Smooth muscle cell (in vitro differentiated cells): ENCODE results near the gene PDE7B. TPM values are rescaled to one million over a fixed set of nuclear protein-coding genes. Genes with fewer than 3 reads are reported as not detected.

Experiments used
- DNase-seq: peaks from one replicate; lab custom pipeline; 2025; ENCODE audit not compliant: unreplicated experiment; lab: John Stamatoyannopoulos, UW
- H2AFZ ChIP-seq: fragments of 200-600 bp; sonication (generic); 2 replicates; pipeline ENCODE4 v1.6.0; 2016; ENCODE audit warnings: antibody characterized with exemption, low read depth, mild to moderate bottlenecking
- H3F3A ChIP-seq: fragments of 200-600 bp; sonication (generic); 2 replicates; pipeline ENCODE4 v1.6.0; 2017; ENCODE audit warnings: antibody characterized with exemption, low read depth
- H3K27ac ChIP-seq: fragments of 200-600 bp; sonication (generic); 2 replicates; pipeline ENCODE4 v1.5.1; 2016; ENCODE audit warnings: low read depth, mild to moderate bottlenecking
- H3K27me3 ChIP-seq: fragments of 200-600 bp; sonication (generic); 2 replicates; pipeline ENCODE4 v1.6.1; 2016; ENCODE audit warnings: low read depth, mild to moderate bottlenecking
- H3K36me3 ChIP-seq: fragments of 200-600 bp; sonication (generic); 2 replicates; pipeline ENCODE4 v1.5.1; 2016; ENCODE audit warnings: low read depth
- H3K4me1 ChIP-seq: fragments of 200-600 bp; sonication (generic); 2 replicates; pipeline ENCODE4 v1.5.1; 2016; ENCODE audit warnings: low read depth
- H3K4me2 ChIP-seq: fragments of 200-600 bp; sonication (generic); 2 replicates; pipeline ENCODE4 v1.6.0; 2016; ENCODE audit warnings: mild to moderate bottlenecking
- H3K4me3 ChIP-seq: fragments of 200-600 bp; sonication (generic); 2 replicates; pipeline ENCODE4 v1.5.1; 2016; ENCODE audit warnings: mild to moderate bottlenecking
- H3K79me2 ChIP-seq: fragments of 200-600 bp; sonication (generic); 2 replicates; pipeline ENCODE4 v1.6.0; 2016; ENCODE audit warnings: low read depth, mild to moderate bottlenecking
- H3K9ac ChIP-seq: fragments of 200-600 bp; sonication (generic); 2 replicates; pipeline ENCODE4 v1.6.0; 2016; ENCODE audit warnings: low read depth
- H3K9me3 ChIP-seq: fragments of 200-600 bp; sonication (generic); replicated peaks from 2 replicates; pipeline ENCODE4 v1.5.1; 2016; ENCODE audit warnings: low read depth
- H4K20me1 ChIP-seq: fragments of 200-600 bp; sonication (generic); 2 replicates; pipeline ENCODE4 v1.6.0; 2016; ENCODE audit warnings: low read depth
- CTCF ChIP-seq: fragments of 200-600 bp; sonication (generic); IDR thresholded peaks from 2 replicates; pipeline ENCODE4 v1.5.1; 2017; ENCODE audit warnings: borderline replicate concordance, mild to moderate bottlenecking, antibody characterized with exemption; ENCODE audit not compliant: insufficient read depth, poor library complexity, severe bottlenecking
- WGBS: methylation state at CpG from one replicate; pipeline ENCODE4 v1.1.7; 2016; ENCODE audit warnings: low lambda C conversion rate; 5-methylcytosine and 5-hydroxymethylcytosine counted together
- polyA plus RNA-seq: library from polyadenylated mRNA; unstranded; fragments of >200 nt; fragmentation: Nextera tagmentation; extraction: Ambion mirVana; gene quantifications from 2 replicates; pipeline ENCODE4 v1.2.1, GENCODE V29; 2016
- total RNA-seq: library from RNA; depleted of rRNA; stranded (reverse); fragments of >200 nt; gene quantifications from 2 replicates; pipeline ENCODE4 v1.2.3, GENCODE V29; 2014

PDE7B gene
- total and polyA plus RNA-seq, 2 experiments from 2014 or later, result 23.5 to 36.9 TPM

GRCh38 chr6:135990855-135991464 lies 139.5 kb downstream of the PDE7B start:
- Histone ChIP-seq H3F3A (peaks cover 15% of the 10 kb centered on the region), H3K4me2 (no peak overlapping the region), H2AFZ (no peak overlapping the region), H3K9me3 (no peaks in the 10 kb centered on the region), H4K20me1 (no peaks in the 10 kb centered on the region), H3K4me1 (peaks cover 5% of the 10 kb centered on the region), H3K36me3 (no peaks in the 10 kb centered on the region), H3K27ac (no peak overlapping the region), H3K4me3 (no peak overlapping the region), H3K9ac (no peak overlapping the region), H3K79me2 (peaks cover 15% of the 10 kb centered on the region), H3K27me3 (no peaks in the 10 kb centered on the region)
- DNase-seq, result no peak
- 85% methylated on average over 4 of the region's 4 CpGs for WGBS
- TF ChIP-seq CTCF, result no peak

GRCh38 chr6:135992739-135993138 lies 141.2 kb downstream of the PDE7B start:
- no peak overlapping the region for H2AFZ ChIP-seq
- peaks cover 9% of the 10 kb centered on the region for H3K4me1 ChIP-seq
- H4K20me1 ChIP-seq, result no peaks in the 10 kb centered on the region
- H3K9me3 ChIP-seq, result no peaks in the 10 kb centered on the region
- 92% methylated on average over 2 of the region's 2 CpGs for whole genome bisulfite sequencing
- H3K36me3 ChIP-seq, result no peaks in the 10 kb centered on the region
- peaks cover 15% of the 10 kb centered on the region for H3F3A ChIP-seq
- no peaks in the 10 kb centered on the region for H3K27me3 ChIP-seq
- H3K4me2 ChIP-seq, result no peak overlapping the region
- TF ChIP-seq CTCF, result no peak
- peaks cover 15% of the 10 kb centered on the region for H3K79me2 ChIP-seq
- no peak overlapping the region for H3K4me3 ChIP-seq
- DNase-seq, result no peak
- H3K9ac ChIP-seq, result no peak overlapping the region
- peak overlapping the region; percentile 94 for H3K27ac ChIP-seq

GRCh38 chr6:135993361-135993760 lies 141.9 kb downstream of the PDE7B start:
- Histone ChIP-seq H3K36me3 (no peaks in the 10 kb centered on the region), H3K4me2 (peak overlapping the region; percentile 73), H3K27ac (peak overlapping the region; percentile 94), H3K9me3 (no peaks in the 10 kb centered on the region), H2AFZ (no peak overlapping the region), H3K9ac (no peak overlapping the region), H3K27me3 (no peaks in the 10 kb centered on the region), H3K4me3 (no peak overlapping the region), H3K4me1 (peaks cover 9% of the 10 kb centered on the region), H3K79me2 (peaks cover 15% of the 10 kb centered on the region), H3F3A (peaks cover 15% of the 10 kb centered on the region), H4K20me1 (no peaks in the 10 kb centered on the region)
- TF ChIP-seq CTCF, result no peak
- no peak for DNase-seq
- 83% methylated on average over 3 of the region's 3 CpGs for WGBS
